ENCODE measurements around the gene MAPKAPK2. TPM values are rescaled to one million over a fixed set of nuclear protein-coding genes. Genes with fewer than 3 reads are reported as not detected.

The MAPKAPK2 gene
- total RNA-seq, 1 experiment from 2014 or later = 54.9 TPM

GRCh38 chr1:206649261-206649921 lies 35.3 kb upstream of the MAPKAPK2 start:
- Mint-ChIP-seq H3K27ac (no peak overlapping the region), H3K9me3 (no peaks in the 10 kb centered on the region), H3K4me3 (no peak overlapping the region), H3K4me1 (peaks cover 13% of the 10 kb centered on the region), H3K27me3 (ENCODE audit: low read depth) (no peaks in the 10 kb centered on the region), H3K36me3 (peaks cover 13% of the 10 kb centered on the region)
- ATAC-seq (no peak), DNase-seq (ENCODE audit: low spot score) (no peak)
- ChIA-PET CTCF (interaction anchor here (1.2 to 5.0 kb wide), 6 partner anchors 10 to 37 kb away, joined by 3 to 28 read pairs (median 17); partner anchors contain the start of genes DYRK3 and EIF2D), POLR2A (no interaction called here)
- TF ChIP-seq TEAD1 (CRISPR knock-in tag; IDR thresholded peaks at IDR 0.05) = no peak
- TF ChIP-seq ELF4 (CRISPR knock-in tag; IDR thresholded peaks at IDR 0.05; ENCODE audit: low read depth) = no peak
- no peak for TF ChIP-seq ETV6 (CRISPR knock-in tag; IDR thresholded peaks at IDR 0.05)
- TF ChIP-seq ATF1 (CRISPR knock-in tag; IDR thresholded peaks at IDR 0.05) = no peak
- no peak for TF ChIP-seq NR3C1 (CRISPR knock-in tag; conservative IDR thresholded peaks at IDR 0.05; ENCODE audit: low read depth)
- no peak for TF ChIP-seq MXD4 (CRISPR knock-in tag; IDR thresholded peaks at IDR 0.05; ENCODE audit: borderline replicate concordance)
- TF ChIP-seq ZBTB21 (CRISPR knock-in tag; IDR thresholded peaks at IDR 0.05; ENCODE audit: borderline replicate concordance) = no peak
- TF ChIP-seq ATF3 (CRISPR knock-in tag; conservative IDR thresholded peaks at IDR 0.05) = no peak
- TF ChIP-seq NR1H2 (CRISPR knock-in tag; IDR thresholded peaks at IDR 0.05) = no peak
- TF ChIP-seq PREB (CRISPR knock-in tag; IDR thresholded peaks at IDR 0.05; ENCODE audit: borderline replicate concordance) = no peak

- H3K27ac Mint-ChIP-seq = no peak overlapping the region
- H3K4me3 Mint-ChIP-seq = no peak overlapping the region
- TF ChIP-seq ZNF423 (CRISPR knock-in tag; IDR thresholded peaks at IDR 0.05) (no peak), NFATC4 (CRISPR knock-in tag; IDR thresholded peaks at IDR 0.05) (no peak), CTCF (IDR thresholded peaks at IDR 0.05) (no peak), FOXK1 (CRISPR knock-in tag; IDR thresholded peaks at IDR 0.05) (no peak), ATF2 (CRISPR knock-in tag; IDR thresholded peaks at IDR 0.05; ENCODE audit: borderline replicate concordance, low read depth) (no peak), NR2C2 (CRISPR knock-in tag; IDR thresholded peaks at IDR 0.05) (no peak), ZNF532 (CRISPR knock-in tag; IDR thresholded peaks at IDR 0.05; ENCODE audit: borderline replicate concordance) (no peak), MAX (CRISPR knock-in tag; IDR thresholded peaks at IDR 0.05) (no peak), ZMAT4 (CRISPR knock-in tag; IDR thresholded peaks at IDR 0.05) (no peak)
- no peaks in the 10 kb centered on the region for H3K9me3 Mint-ChIP-seq
- H3K36me3 Mint-ChIP-seq = peaks cover 13% of the 10 kb centered on the region
- DNase-seq (ENCODE audit: low spot score) (no peak), ATAC-seq (no peak)
- peaks cover 13% of the 10 kb centered on the region for H3K4me1 Mint-ChIP-seq
- ChIA-PET POLR2A (no interaction called here), CTCF (interaction anchor here (1.3 to 5.0 kb wide), 3 partner anchors 17 to 39 kb away, joined by 3 to 18 read pairs (median 18); partner anchors contain the start of genes DYRK3 and EIF2D)
- no peaks in the 10 kb centered on the region for H3K27me3 Mint-ChIP-seq (ENCODE audit: low read depth)
Observed at GRCh38 chr1:206651014-206651413, 33.7 kb upstream of the MAPKAPK2 start.
